Measurements from ENCODE around the gene PGLYRP2.
"Not testable (repeated sequence)": the region's sequence is repeated elsewhere in the genome, so short reads cannot be mapped to it uniquely, and the experiment has no call there.

PGLYRP2 gene, protein sequence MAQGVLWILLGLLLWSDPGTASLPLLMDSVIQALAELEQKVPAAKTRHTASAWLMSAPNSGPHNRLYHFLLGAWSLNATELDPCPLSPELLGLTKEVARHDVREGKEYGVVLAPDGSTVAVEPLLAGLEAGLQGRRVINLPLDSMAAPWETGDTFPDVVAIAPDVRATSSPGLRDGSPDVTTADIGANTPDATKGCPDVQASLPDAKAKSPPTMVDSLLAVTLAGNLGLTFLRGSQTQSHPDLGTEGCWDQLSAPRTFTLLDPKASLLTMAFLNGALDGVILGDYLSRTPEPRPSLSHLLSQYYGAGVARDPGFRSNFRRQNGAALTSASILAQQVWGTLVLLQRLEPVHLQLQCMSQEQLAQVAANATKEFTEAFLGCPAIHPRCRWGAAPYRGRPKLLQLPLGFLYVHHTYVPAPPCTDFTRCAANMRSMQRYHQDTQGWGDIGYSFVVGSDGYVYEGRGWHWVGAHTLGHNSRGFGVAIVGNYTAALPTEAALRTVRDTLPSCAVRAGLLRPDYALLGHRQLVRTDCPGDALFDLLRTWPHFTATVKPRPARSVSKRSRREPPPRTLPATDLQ

DNA sequence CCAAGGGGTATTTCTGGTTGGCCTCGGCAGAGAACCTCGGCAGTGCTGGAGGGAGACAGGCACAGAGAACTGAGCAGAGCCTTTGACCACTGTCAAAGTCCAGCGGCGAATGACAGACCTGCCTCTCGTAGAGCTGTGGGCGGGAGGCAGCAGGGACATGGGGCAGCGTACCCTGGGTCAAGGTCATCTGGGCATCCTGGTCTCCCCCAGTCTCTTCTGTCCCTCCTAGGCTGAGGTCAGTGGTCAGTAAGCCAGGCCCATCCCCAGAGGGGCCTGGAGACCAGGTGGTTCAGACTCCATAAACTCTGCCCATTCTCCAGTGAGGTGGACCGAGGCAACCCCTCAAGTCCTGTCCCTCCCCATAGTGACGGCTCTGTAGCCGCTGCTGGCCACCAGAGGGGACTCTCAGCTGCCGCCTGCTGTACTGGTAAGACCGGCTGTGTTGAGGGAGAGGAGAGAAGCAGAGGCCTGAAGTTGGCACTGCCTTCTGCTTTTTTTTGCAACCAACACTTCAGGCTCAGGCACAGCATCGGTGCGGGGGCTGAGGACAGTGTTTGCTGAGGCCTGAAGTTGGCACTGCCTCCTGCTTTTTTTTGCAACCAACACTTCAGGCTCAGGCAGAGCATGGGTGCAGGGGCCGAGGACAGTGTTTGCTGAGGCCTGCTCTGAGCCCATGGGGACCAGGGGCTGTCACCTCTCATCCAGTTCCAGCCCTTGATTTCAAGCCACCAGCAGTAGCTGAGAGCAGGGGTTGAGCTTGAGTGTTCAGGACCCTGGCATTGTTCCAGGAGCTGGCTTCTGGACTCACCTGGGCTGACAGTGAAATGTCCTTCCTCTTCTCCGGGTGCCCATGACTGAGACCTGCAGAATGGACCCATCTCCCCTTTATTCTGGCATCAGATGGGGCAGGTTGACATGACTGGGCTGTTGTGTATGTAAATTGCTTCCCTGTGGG is at the start of gene PGLYRP2:
TSS of gene PGLYRP2 (minus strand) at position 111 of the 955 bp plus-strand sequence. CDS start 130 bp downstream, outside the sequence.
- no peak for DNase-seq (ENCODE audit: insufficient read length, low spot score)
- no peak for FAIRE-seq

DNA sequence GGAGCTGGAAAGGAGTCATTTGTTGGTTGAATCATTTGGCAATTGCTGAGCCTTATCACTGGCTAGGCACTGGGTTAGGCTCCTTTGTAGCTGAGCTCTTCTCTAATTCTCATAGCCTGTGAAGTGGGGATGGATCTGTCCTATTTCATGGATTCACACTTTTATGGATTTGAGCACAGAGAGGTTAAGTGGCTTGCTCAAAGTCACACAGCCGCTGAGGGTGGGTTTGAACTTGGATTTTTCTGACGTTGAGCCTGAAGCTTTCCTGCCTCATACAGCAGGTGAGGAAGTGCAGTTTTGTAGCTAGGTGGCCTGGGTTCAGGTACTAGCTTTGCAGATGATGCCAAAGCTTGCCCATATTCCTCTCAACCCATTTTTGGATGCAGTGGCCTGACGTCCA is 48.4 kb upstream of the PGLYRP2 start:
- DNase-seq (ENCODE audit: insufficient read length, low spot score) (no peak), FAIRE-seq (no peak)

DNA sequence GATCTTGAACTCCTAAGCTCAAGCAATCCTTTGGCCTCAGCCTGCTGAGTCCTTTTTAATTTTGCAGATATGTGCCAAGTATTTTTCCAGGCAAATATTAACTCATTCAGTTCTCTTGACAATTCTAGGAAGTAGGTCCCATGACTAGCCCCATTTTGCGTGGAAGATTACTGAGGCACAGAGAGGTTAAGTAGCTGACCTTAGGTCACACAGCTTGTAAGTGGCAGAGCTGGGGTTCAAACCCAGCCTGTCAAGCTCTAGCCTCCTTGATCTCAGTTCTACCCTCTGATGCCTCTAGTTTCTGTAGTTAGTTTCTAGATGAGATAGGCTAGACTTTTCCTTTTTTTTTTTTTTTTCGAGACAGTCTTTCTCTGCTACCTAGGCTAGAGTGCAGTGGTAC is 47.1 kb upstream of the PGLYRP2 start:
- DNase-seq (ENCODE audit: insufficient read length, low spot score) (no peak), FAIRE-seq (no peak)

DNA sequence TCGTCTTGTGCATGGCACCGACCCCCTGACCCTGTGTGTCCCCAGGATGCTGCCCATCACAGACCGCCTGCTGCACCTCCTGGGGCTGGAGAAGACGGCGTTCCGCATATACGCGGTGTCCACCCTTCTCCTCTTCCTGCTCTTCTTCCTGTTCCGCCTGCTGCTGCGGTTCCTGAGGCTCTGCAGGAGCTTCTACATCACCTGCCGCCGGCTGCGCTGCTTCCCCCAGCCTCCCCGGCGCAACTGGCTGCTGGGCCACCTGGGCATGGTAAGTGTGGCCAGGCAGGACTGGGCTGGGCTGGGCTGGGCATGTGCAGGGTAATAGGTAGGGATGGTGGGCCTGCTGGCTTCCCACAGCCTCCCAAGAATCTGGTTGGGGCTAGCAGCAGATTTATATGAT is 46.0 kb upstream of the PGLYRP2 start:
- no peak for DNase-seq (ENCODE audit: insufficient read length, low spot score)
- no peak for FAIRE-seq

DNA sequence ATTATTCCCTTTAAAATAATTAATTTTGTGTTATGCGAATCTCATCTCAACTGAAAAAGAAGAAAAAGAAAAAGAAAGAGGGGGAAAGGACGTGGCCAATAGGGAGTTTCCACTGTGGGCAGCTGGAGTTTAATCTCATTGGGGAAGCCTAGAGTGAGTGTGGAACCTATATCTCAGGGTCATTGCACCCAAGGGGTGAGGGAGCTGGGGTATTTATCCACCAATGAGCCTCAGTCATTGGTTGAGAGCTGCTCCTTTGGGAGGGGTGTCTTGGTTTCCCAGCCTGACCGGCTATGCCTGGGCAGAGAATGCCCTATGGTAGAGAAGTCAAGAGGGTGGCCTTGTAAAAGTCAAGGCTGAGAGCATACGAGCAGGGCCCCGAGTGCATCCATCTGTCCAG is 45.5 kb upstream of the PGLYRP2 start:
- FAIRE-seq (no peak), DNase-seq (ENCODE audit: insufficient read length, low spot score) (no peak)

DNA sequence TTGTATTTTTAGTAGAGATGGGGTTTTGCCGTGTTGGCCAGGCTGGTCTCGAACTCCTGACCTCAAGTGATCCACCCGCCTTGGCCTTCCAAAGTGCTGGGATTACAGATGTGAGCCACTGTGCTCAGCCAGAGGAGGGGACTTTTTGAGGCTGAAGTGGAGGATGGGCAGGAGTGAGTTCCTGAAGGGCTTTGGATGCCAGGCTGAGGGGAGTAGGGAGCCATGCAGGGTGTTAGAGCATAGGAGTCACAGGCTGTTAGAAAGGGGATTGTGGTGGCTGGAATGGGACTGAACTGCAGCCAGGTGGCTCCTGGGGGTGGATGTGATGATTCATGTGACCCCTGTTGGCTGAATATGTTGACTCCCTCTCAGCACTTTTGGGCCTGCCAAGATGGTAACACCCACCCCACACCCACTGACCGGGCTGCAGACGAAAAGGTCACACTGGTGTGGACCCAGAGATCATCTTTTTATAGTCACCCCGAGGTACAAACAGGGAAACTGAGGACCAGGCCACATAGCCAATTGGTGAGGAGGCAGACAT is 40.2 kb upstream of the PGLYRP2 start:
- FAIRE-seq: no peak
- DNase-seq (ENCODE audit: insufficient read length, low spot score): no peak

DNA sequence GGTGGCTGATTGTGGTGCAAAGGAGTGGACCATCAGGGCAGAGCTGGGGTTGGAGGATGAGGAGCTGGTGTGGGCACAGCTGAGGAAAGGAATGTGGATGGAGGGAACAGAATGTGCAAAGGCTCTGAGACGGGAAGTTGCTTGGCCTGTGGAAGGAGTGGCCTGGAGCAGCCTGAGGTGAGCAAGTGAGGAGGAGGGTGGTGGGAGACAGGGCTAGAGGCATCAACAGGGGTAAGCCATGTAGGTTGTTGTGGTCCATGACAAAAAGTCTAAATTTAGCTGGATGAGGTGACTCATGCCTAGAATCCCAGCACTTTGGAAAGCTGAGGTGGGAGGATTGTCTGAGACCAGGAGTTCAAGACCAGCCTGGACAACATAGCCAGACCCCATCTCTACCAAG is 38.5 kb upstream of the PGLYRP2 start:
- FAIRE-seq: no peak
- DNase-seq (ENCODE audit: insufficient read length, low spot score): no peak

DNA sequence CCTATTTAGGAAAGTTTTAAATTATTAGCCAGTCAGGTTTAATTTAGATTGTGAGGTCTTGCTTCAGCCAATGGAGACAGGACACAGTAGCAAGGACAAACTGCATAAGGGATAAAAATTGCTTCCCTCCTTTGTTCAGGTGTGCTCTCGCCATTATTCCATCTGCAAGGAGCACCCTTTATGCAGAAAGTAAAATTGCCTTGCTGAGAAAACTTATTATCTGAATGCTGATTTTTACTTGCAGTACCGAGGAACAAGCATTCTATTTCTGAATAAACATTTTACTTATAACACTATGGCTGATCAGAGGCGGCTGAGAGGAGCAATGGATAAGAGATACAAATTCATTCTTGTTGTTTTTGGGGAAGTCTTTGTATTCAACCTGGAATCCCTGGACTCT is 37.1 kb upstream of the PGLYRP2 start:
- no peak for DNase-seq (ENCODE audit: insufficient read length, low spot score)

DNA sequence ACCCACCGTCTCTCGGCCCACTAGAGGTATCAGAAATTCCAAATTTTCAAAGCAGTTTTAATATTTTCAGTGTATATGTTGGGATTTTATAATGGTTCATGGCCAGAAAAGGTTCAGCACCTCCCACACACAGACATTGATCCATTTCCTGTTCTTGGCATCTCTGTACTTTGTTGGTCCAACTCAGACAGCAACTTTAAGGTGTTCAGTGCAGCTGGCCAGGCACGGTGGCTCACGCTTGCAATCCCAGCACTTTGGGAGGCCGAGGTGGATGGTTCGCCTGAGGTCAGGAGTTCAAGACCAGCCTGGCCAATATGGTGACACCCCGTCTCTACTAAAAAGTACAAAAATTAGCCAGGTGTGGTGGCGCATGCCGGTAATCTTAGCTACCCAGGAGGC is 35.9 kb upstream of the PGLYRP2 start:
- not testable (repeated sequence) for FAIRE-seq; DNase-seq (ENCODE audit: insufficient read length, low spot score)

More for the DNA sequence above, 37.1 kb upstream of the PGLYRP2 start:
- no peak for FAIRE-seq

DNA sequence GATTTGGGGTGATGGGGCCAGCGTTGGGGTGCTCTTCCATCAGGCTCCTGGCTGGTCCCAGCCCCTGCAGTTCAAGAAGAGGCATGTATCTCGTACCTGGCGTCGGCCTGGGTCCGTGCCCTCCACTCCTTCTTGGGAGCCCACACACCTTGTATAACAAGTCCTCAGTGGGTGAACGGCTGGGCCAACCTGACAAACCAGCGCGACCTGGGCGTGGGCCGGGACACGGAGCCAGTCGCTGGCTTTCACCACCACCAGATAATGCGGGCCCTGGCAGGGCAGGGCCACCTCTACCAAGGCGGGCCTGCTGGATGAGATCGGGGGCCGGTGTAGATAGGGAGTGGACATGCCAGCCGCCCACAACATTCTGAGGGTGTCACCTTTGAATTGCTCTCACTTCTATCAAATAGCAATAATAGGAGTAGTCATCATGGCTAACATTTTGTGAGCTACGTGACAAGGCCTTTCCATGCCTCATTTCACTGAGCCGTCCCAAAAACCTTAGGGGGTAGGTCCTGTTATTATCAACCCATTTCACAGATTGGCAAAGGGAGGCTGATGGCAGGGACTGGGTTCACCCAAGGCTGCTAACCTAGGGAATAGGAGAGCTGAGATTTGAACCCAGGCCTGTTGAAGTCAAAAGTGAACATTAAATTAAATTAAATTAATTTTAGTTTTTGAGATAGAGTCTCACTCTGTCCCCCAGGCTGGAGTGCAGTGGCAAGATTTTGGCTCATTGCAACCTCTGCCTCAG is 32.5 kb upstream of the PGLYRP2 start:
- FAIRE-seq (no peak), DNase-seq (ENCODE audit: insufficient read length, low spot score) (no peak)

DNA sequence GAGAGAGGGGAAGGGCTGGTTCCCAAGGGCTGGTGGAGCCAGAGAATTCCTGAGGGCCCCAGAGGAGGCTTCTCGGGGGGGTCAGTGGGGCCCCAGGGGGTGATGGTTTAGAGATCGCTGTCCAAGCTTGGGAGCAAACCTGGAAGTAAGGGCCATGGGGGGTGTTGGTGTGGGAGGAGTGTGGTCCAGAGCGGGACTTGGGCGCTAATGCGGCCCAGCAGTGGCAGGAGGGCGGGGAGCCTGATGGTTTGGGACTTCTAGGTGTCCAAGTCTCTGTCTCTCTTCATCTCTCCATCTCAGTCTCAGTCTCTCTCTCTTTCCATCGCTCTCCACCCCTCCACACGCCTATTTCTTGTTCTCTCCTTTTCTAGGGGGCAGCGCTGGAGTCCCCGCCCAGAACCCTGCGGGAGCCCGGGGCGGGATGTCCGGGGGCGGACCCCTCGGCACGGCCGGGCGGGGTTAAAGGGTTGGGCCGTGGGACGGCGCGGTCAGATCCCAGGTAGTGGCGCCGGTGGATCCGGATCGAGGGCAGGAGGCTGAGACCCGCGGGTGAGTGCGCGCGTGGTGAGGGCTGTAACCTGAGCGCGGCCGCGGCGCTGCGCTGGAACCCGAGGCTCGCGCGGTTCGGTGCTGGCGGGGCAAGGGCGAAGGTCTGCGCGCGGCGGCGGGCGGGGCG is 28.9 kb upstream of the PGLYRP2 start, which contains the start of gene CYP4F22:
TSS of gene CYP4F22 (plus strand) at position 491 of the 676 bp plus-strand sequence. CDS start 16,812 bp downstream, outside the sequence.
- no peak for DNase-seq (ENCODE audit: insufficient read length, low spot score)
- FAIRE-seq: no peak

DNA sequence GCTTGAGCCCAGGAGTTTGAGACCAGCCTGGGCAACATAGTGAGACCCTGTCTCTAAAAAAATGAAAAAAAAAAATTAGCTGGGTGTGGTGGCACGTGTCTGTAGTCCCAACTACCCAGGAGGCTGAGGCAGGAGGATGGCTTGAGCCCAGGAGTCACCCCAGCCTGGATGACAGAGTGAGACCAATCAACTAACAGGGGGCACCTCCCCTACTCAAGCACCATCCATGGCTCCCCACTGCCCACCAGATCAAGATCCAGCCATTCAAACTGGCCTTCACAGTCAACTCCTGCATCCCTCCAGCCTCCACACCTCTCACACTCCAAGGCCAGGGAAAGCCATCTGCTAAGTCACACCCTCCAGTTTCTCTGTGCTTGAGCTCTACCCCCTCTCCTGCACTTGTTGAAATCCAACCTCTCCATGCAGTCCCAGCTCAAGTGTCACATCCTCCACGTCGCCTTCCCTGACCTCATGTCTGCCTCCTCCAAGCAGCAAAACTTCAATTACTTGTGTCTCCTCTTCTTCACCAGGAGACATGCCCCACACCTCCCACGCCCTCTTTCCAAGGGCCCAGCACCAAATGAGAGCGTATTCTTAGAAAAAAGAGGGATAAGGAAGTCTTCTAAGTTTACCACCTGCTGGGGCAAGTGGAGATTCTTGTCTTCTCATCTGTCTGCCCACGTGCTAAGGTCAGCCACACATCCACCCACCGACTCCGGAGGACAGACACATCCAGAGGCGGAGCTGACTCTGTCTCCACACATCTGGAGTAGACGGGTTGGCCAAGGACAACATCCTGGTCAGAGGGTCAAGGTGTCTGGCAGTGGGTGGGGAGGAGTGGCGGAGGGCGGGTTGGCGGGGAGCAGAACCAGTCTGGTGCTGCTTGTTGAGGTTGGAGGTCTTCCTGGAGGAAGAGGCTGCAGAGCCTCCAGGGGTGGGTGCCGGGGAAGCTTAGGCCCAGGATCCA is 28.1 kb upstream of the PGLYRP2 start:
- no peak for DNase-seq (ENCODE audit: insufficient read length, low spot score)
- no peak for FAIRE-seq

DNA sequence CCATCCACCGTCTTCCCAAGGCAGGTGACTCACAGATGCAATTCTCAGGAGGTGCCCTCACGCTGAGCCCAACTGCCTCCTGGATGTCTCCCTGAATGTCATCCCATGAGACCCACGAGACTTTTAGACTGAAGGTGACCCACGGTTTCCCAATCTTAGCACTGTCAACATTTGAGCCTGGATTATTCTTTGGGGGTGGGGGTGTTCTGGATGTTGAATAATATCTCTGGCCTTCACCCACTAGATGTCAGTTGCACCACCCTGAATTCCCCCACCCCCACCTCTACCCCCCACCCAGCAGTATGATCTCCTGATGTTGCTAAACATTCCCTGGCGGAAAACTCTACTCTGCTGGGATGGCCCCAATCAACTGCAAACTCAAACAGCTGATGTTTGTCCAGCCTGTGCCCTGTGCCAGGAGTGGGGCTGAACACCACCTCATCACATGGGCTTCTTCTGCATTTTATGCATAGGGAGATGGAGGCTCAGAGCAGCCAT is 26.8 kb upstream of the PGLYRP2 start:
- FAIRE-seq (no peak), DNase-seq (ENCODE audit: insufficient read length, low spot score) (no peak)

DNA sequence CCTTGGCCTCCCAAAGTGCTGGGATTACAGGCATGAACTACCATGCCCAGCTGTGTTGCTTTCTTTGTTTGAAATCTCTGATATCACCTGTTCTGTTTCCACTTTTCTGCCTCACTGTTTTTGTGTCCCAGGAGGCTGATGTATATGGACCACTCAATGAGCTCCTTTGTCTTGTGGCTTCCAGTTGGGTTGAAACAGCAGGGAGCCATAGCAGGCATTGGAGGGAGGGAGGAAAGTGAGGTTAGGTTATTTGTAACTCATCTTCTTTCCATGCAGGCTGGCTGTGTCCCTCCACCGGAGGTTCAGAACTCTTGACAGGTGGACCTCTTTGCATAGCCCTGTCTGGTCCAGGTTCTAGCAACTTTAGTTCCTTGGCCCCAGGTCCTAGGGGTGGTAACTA is 23.0 kb upstream of the PGLYRP2 start:
- FAIRE-seq (no peak), DNase-seq (ENCODE audit: insufficient read length, low spot score) (no peak)

DNA sequence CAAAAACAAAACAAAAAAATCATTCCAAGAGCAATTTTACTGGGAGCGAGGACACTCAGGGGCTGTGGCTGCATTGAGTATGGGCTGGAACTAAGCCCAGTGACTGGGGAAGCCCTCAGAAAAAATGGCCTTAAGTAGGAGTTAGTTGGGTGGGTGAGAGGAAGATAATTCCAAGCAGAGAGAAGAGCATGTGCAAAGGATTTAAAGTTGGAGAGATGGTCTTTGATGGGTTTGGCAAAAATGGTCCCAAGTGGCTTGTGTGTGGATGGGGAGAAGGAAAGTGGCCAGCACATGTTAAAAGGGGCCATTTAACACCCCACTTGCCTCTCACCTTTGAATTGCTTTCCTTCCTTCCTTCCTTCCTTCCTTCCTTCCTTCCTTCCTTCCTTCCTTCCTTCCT is 22.3 kb upstream of the PGLYRP2 start:
- FAIRE-seq: no peak
- DNase-seq (ENCODE audit: insufficient read length, low spot score): no peak

DNA sequence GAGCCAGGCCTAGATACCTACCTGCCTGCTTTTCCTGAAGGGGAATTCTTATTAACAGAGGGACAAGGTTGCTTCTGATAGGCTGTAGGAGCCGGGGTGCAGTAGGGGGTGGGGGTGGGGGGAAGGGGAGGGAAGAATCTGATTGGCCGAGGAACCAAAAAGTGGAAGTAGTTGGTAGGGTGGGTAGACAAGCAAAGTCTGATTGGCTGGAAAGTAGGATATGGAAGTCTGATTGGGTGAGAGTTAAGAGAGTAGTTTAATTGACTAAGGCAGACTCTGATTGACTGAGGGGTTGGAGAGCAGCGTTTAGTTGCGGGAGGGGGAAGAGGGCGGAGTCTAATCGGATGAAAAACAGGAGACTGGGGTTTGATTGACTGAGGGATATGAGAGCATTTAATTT is 19.6 kb upstream of the PGLYRP2 start:
- DNase-seq (ENCODE audit: insufficient read length, low spot score): no peak

DNA sequence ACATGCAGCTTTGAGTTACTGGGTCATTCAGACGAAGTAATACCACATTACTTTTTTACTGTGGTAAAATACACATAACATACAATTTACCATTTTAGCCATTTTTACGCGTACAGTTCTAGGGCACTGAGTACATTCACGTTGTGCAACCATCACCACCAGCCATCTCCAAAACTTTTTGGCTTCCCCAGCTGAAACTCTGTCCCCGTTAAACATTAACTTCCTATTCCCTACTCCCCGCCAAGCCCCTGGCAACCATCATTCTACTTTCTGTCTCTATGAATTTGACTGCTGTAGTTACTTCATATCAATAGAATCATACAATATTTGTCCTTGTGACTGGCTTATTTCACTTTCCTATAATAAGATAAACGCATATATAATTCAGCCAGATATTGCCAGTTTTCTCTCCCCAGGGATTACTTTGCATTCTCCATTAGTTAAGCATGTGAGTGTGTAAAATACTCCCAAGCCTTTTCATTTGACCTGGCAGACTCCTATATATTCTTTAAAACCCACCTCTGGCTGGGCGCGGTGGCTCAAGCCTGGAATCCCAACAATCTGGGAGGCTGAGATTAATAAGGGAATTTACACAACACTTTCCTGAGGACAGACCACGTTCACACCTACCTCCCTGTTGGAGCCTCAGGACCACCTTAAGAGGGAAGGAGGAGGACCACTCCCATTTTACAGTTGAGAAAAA is 19.0 kb upstream of the PGLYRP2 start:
- FAIRE-seq: no peak
- DNase-seq (ENCODE audit: insufficient read length, low spot score): no peak

More for the DNA sequence above, 19.6 kb upstream of the PGLYRP2 start:
- FAIRE-seq: no peak

DNA sequence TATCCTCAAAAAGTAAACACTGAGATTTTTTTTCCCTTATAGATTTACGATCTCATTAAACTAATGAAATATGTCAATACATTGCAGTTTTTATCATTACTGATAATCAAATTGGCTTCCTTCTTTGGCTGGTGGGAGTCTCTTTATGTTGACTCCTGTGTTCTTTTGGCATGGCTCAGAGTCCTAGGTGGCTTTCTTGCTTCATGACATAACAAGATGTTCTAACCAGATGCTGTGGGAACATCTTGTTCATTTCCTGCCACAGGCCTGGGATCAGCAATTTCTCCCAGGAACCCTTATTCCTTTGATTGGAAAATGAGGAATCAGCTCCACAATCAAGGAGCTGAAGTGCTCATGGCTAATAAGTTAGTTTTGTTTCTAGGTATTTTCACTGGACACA is 15.8 kb upstream of the PGLYRP2 start:
- no peak for FAIRE-seq
- no peak for DNase-seq (ENCODE audit: insufficient read length, low spot score)
